OCI-LY1 (cell line): ENCODE data around the gene SYT5.

Experiments used
- H2AFZ ChIP-seq: fragments of 200-600 bp; sonication (generic), shearing (Covaris generic); 2 replicates; pipeline ENCODE4 v1.6.0; 2014; ENCODE audit warnings: antibody characterized with exemption, mild to moderate bottlenecking, low read length
- H3F3A ChIP-seq: fragments of 200-600 bp; sonication (generic), shearing (Covaris generic); 2 replicates; pipeline ENCODE4 v1.6.0; 2014; ENCODE audit warnings: mild to moderate bottlenecking, antibody characterized with exemption, low read length, moderate library complexity; ENCODE audit not compliant: insufficient read depth
- H3K27ac ChIP-seq: fragments of 200-600 bp; sonication (generic); 2 replicates; pipeline ENCODE4 v1.5.1; 2014; ENCODE audit warnings: low read length, mixed run types, mild to moderate bottlenecking, low read depth; ENCODE audit not compliant: poor library complexity, severe bottlenecking
- H3K27me3 ChIP-seq: fragments of 200-600 bp; sonication (generic); 2 replicates; pipeline ENCODE4 v1.6.0; 2014; ENCODE audit warnings: antibody characterized with exemption, mild to moderate bottlenecking, low read length, moderate library complexity; ENCODE audit not compliant: insufficient read depth
- H3K36me3 ChIP-seq: fragments of 200-600 bp; sonication (generic); 2 replicates; pipeline ENCODE4 v1.6.1; 2014; ENCODE audit warnings: mild to moderate bottlenecking, antibody characterized with exemption, low read length, moderate library complexity, mixed read lengths; ENCODE audit not compliant: insufficient read depth
- H3K4me1 ChIP-seq: fragments of 200-600 bp; sonication (generic); 2 replicates; pipeline ENCODE4 v1.5.1; 2014; ENCODE audit warnings: mild to moderate bottlenecking, low read length, moderate library complexity; ENCODE audit not compliant: insufficient read depth, severe bottlenecking
- H3K4me2 ChIP-seq: fragments of 200-600 bp; sonication (generic), shearing (Covaris generic); 2 replicates; pipeline ENCODE4 v1.6.1; 2014; ENCODE audit warnings: low read length
- H3K4me3 ChIP-seq: fragments of 200-600 bp; sonication (generic); 2 replicates; pipeline ENCODE4 v1.5.1; 2014; ENCODE audit warnings: low read length, low read depth, mild to moderate bottlenecking, mixed read lengths; ENCODE audit not compliant: poor library complexity, severe bottlenecking
- H3K79me2 ChIP-seq: fragments of 200-600 bp; shearing (Covaris generic); 2 replicates; pipeline ENCODE4 v1.6.1; 2016; ENCODE audit warnings: mixed run types, low read length, mixed read lengths; ENCODE audit not compliant: insufficient read depth
- H3K9ac ChIP-seq: fragments of 200-600 bp; sonication (generic), shearing (Covaris generic); 2 replicates; pipeline ENCODE4 v1.6.1; 2014; ENCODE audit warnings: mild to moderate bottlenecking, low read length, mixed read lengths
- H3K9me2 ChIP-seq: fragments of 200-600 bp; sonication (generic), shearing (Covaris generic); 2 replicates; pipeline ENCODE4 v1.6.1; 2014; ENCODE audit warnings: low read depth, mild to moderate bottlenecking, low read length, mixed read lengths
- H3K9me3 ChIP-seq: fragments of 200-600 bp; shearing (Covaris generic); 2 replicates; pipeline ENCODE4 v1.6.1; 2014; ENCODE audit warnings: low read length, mixed read lengths
- H4K20me1 ChIP-seq: fragments of 200-600 bp; sonication (generic), shearing (Covaris generic); 2 replicates; pipeline ENCODE4 v1.6.0; 2016; ENCODE audit warnings: mild to moderate bottlenecking, low read length; ENCODE audit not compliant: insufficient read depth
- CTCF ChIP-seq: fragments of 200-600 bp; sonication (generic), shearing (Covaris generic); IDR thresholded peaks from 2 replicates; pipeline ENCODE4 v1.5.1; 2017; ENCODE audit warnings: mild to moderate bottlenecking, antibody characterized with exemption, low read length, moderate library complexity, mixed read lengths
- EZH2 ChIP-seq: fragments of 200-600 bp; sonication (generic), shearing (Covaris generic); IDR thresholded peaks from 2 replicates; pipeline ENCODE4 v1.8.0; 2017; ENCODE audit warnings: borderline replicate concordance, mixed run types, mild to moderate bottlenecking, antibody characterized with exemption, low read length, moderate library complexity, mixed read lengths

Gene SYT5

GRCh38 chr19:55132453-55133129, 47.5 kb downstream of the SYT5 start:
- H3K9me3 ChIP-seq, result no peaks in the 10 kb centered on the region
- H3K36me3 ChIP-seq, result no peaks in the 10 kb centered on the region
- no peaks in the 10 kb centered on the region for H4K20me1 ChIP-seq
- H2AFZ ChIP-seq, result no peak overlapping the region
- no peak overlapping the region for H3K9ac ChIP-seq
- no peaks in the 10 kb centered on the region for H3F3A ChIP-seq
- H3K4me3 ChIP-seq, result no peak overlapping the region
- H3K4me2 ChIP-seq, result no peak overlapping the region
- H3K27me3 ChIP-seq, result peaks cover 6% of the 10 kb centered on the region
- peaks cover 4% of the 10 kb centered on the region for H3K4me1 ChIP-seq
- H3K9me2 ChIP-seq, result no peaks in the 10 kb centered on the region
- no peak overlapping the region for H3K27ac ChIP-seq
- TF ChIP-seq EZH2, result no peak
- TF ChIP-seq CTCF, result peak; percentile 57
- no peaks in the 10 kb centered on the region for H3K79me2 ChIP-seq

DNA sequence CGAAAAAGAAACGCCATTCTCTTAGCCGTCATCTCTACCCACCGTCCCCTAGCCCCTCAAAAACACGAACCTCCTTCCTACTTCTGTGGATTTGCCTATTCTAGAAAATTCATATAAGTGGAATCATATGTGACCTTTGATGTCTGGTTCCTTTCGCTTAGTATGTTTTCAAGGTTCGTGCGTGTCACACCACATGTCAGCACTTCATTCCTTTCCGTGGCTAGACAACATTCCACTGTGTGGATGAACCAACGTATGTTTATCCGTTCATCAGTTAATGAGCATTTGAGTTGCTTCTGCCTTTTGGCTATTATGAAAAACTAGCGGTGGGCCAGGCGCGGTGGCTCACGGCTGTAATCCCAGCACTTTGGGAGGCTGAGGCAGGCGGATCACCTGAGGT, 48.7 kb downstream of the SYT5 start:
- no peak overlapping the region for H2AFZ ChIP-seq
- H3K27me3 ChIP-seq, result peaks cover 6% of the 10 kb centered on the region
- H3K9ac ChIP-seq, result no peak overlapping the region
- no peak overlapping the region for H3K4me3 ChIP-seq
- H3K36me3 ChIP-seq, result no peaks in the 10 kb centered on the region
- no peaks in the 10 kb centered on the region for H3F3A ChIP-seq
- no peak overlapping the region for H3K4me2 ChIP-seq
- H4K20me1 ChIP-seq, result no peaks in the 10 kb centered on the region
- H3K79me2 ChIP-seq, result no peaks in the 10 kb centered on the region
- peaks cover 4% of the 10 kb centered on the region for H3K4me1 ChIP-seq
- H3K9me3 ChIP-seq, result no peaks in the 10 kb centered on the region
- H3K27ac ChIP-seq, result no peak overlapping the region
- TF ChIP-seq CTCF, result no peak
- no peak for TF ChIP-seq EZH2
- H3K9me2 ChIP-seq, result no peaks in the 10 kb centered on the region
